WERI-Rb-1 (cell line): ENCODE results near the gene BLOC1S4.

Experiments used
- DNase-seq: peaks from one replicate; pipeline ENCODE4 v3.0.0-alpha.2; 2020
- H3K27ac ChIP-seq: fragments of 250-450 bp; sonication (Bioruptor Pico); 2 replicates; pipeline ENCODE4 v1.5.1; 2020; ENCODE audit warnings: mild to moderate bottlenecking, moderate library complexity
- H3K27me3 ChIP-seq: fragments of 250-450 bp; sonication (Bioruptor Pico); 2 replicates; pipeline ENCODE4 v1.5.1; 2021; ENCODE audit warnings: mild to moderate bottlenecking, low read depth, moderate library complexity; ENCODE audit not compliant: insufficient read depth, severe bottlenecking
- H3K36me3 ChIP-seq: fragments of 250-450 bp; sonication (Bioruptor Pico); 2 replicates; pipeline ENCODE4 v1.5.1; 2020; ENCODE audit warnings: mild to moderate bottlenecking, moderate library complexity
- H3K4me3 ChIP-seq: 2 replicates; pipeline ENCODE4 v1.5.1; 2011; ENCODE audit warnings: low read depth, mild to moderate bottlenecking, control low read depth, low read length
- H3K9me3 ChIP-seq: fragments of 250-450 bp; sonication (Bioruptor Pico); 2 replicates; pipeline ENCODE4 v1.5.1; 2021; ENCODE audit warnings: mild to moderate bottlenecking, moderate library complexity; ENCODE audit not compliant: severe bottlenecking
- TF ChIP-seq, protein P1 (sequence below): IDR thresholded peaks from 2 replicates; pipeline ENCODE4 v1.5.1; 2011; ENCODE audit warnings: low read depth, mild to moderate bottlenecking, control low read depth, inconsistent platforms, low read length

The BLOC1S4 gene

DNA sequence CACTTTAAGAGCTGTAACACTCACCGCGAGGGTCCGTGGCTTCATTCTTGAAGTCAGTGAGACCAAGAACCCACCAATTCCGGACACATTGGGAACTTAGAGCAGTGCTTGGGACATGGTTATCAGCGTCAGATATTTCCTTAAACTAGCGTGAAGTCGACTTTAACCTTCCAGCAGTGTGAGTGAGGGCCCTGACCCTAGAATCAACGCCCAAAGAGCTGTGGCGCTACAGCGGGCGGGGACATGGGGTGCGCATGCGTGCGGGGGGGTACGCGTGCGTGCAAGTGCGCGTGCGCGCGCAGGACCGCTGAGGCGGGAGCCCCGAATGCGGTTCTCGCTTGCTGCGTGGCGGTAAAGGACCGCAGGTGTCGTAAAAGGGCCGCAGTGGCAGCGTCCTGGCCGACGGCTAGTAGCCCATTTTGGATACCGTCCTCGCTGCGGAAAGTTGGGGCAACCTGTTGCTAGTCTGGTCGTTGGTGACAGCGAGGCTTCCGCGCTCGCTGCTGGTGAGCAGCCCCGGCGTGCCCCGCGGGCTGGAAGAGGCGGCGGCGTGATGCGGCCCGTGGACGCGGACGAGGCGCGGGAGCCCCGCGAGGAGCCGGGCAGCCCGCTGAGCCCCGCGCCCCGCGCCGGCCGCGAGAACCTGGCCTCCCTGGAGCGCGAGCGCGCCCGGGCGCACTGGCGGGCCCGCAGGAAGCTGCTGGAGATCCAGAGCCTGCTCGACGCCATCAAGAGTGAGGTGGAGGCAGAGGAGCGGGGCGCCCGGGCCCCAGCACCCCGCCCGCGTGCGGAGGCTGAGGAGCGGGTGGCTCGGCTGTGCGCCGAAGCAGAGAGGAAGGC, 42.1 kb upstream of the BLOC1S4 start:
- peak overlapping the region; percentile 50 for H3K4me3 ChIP-seq
- peak overlapping the region; percentile 90 for H3K27ac ChIP-seq
- H3K9me3 ChIP-seq = peaks cover 2% of the 10 kb centered on the region
- H3K36me3 ChIP-seq = peaks cover 23% of the 10 kb centered on the region
- TF ChIP-seq, protein P1, sequence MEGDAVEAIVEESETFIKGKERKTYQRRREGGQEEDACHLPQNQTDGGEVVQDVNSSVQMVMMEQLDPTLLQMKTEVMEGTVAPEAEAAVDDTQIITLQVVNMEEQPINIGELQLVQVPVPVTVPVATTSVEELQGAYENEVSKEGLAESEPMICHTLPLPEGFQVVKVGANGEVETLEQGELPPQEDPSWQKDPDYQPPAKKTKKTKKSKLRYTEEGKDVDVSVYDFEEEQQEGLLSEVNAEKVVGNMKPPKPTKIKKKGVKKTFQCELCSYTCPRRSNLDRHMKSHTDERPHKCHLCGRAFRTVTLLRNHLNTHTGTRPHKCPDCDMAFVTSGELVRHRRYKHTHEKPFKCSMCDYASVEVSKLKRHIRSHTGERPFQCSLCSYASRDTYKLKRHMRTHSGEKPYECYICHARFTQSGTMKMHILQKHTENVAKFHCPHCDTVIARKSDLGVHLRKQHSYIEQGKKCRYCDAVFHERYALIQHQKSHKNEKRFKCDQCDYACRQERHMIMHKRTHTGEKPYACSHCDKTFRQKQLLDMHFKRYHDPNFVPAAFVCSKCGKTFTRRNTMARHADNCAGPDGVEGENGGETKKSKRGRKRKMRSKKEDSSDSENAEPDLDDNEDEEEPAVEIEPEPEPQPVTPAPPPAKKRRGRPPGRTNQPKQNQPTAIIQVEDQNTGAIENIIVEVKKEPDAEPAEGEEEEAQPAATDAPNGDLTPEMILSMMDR = no peak
- no peaks in the 10 kb centered on the region for H3K27me3 ChIP-seq
- peak; percentile 97 for DNase-seq

DNA sequence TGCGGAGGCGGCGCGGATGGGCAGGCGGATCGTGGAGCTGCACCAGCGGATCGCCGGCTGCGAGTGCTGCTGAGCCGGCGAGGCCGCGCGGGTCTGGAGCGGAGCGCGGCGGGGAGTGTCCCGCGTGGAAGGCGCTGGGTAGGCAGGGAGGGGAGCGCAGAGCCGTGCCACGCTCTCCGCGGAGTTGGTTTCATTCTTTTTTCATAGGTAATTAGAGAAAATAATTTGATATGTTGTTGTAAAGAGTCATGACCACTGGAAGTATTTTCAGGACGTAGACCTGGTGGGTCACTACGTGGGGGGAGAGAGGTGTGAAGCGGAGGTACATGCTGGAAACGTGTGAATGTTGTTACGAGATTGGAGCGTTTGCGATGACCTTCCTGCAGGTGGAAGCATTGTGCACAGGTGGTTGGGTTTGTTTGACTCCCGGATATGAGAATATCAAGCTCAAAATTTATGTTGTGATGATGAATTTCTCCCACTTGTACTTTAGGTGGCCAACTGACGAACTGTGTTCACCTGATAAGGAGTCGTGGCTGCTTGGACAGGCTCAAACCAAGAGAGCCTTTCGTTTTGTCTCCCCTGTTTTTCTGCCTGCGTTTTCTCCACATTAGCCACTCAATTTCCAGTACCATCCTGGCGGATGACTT, 41.3 kb upstream of the BLOC1S4 start:
- Histone ChIP-seq H3K4me3 (peak overlapping the region; percentile 50), H3K27ac (peak overlapping the region; percentile 90), H3K36me3 (peaks cover 23% of the 10 kb centered on the region), H3K9me3 (peaks cover 2% of the 10 kb centered on the region), H3K27me3 (no peaks in the 10 kb centered on the region)
- TF ChIP-seq, protein P1 = peak; percentile 77
- DNase-seq = peak; percentile 54

DNA sequence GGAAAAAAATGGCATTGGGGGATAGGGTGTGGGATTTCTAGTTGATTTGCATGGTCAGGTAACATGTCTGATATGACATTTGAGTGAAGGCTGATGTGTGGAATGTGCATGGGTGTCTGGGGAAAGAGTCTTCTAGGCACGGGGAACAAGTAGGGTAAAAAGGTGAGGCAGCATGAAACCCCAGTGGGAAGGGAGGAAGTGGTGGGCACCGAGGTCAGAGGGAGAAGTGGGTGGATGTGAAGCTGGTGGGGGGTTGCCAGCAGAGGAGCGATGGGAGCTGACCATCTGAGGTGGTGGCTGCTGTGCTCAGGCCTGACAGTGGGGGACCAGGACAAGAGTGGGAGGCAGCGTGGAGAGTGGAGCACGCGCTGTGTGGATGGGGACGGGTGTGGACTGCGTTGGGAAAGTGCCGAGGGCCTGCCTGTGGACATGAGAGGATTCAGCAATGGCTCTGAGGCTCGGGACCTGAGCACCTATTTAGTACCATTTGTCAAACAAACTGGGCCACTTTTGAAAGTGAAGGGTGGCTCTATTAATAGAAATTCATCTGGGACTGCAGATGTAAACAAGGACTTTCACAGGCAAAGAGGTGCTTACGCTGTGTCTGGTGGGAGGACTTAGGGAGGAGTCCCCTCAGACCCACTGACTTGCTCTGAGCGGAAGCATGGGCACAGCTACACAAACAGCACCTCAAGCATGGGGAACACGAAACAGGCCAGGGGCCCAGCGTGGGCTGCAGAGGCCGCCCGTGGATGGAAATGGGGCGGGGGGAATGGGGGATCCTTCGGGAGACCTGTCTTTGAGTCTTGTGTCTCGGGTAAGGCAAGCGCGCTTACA, 39.0 kb upstream of the BLOC1S4 start:
- no peak for DNase-seq
- Histone ChIP-seq H3K9me3 (peaks cover 2% of the 10 kb centered on the region), H3K27me3 (no peaks in the 10 kb centered on the region), H3K27ac (no peak overlapping the region), H3K36me3 (peaks cover 21% of the 10 kb centered on the region), H3K4me3 (no peak overlapping the region)
- TF ChIP-seq, protein P1 = no peak

DNA sequence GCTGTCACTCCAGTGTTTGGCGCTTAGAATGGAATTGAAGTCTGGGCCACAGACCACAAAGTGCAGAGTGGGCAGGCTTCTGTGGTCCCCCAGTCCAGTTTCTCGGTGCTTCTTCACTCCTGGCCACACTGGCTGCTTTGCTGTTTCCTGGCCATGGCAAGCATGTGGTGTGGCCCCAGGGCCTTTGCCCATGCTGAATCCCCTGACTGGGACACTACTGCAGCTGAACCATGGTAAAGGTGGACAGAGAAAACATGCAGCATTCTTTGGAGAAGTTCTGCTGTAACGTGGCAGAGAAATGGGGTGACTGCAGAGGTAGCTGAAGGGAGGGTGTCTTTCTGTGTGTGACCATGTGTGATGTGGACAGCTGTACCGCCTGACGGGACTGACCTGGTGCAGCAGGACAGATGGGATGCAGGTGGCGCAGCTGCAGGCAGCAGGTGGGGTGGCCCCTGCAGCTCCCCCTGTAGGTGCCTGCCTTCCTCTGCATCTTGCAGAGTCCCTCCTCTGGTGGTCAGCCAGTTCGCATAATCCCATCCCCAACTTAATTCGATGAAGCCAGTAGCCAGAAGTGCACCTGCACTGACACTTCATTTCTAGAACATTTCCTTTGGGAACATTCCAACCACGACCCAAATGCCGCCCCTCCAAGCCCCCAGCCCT, 35.5 kb upstream of the BLOC1S4 start:
- Histone ChIP-seq H3K36me3 (peaks cover 14% of the 10 kb centered on the region), H3K9me3 (no peaks in the 10 kb centered on the region), H3K27me3 (no peaks in the 10 kb centered on the region), H3K4me3 (no peak overlapping the region), H3K27ac (no peak overlapping the region)
- peak; percentile 52 for DNase-seq
- TF ChIP-seq, protein P1 = peak; percentile 93

DNA sequence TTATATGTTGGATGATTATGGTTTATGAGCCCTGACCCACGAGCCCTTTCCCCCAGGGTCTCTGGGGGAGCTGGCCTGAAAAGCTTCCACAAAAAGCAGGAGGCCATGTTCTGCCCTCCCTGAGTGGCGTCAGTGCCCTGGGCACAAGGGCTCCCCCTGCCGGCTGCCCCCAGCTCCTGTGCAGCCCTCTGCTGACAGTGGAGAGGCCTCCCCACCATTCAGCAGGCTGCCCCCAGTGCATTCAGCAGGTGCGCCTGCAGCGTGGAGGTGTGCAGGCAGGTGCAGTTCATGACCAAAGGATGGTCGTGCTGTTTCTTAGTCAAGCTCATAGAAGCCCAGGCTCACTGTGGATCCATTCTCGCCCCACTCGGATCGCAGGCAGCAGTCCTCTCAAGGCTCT, 34.8 kb upstream of the BLOC1S4 start:
- Histone ChIP-seq H3K36me3 (peaks cover 8% of the 10 kb centered on the region), H3K9me3 (no peaks in the 10 kb centered on the region), H3K4me3 (no peak overlapping the region), H3K27ac (no peak overlapping the region), H3K27me3 (no peaks in the 10 kb centered on the region)
- TF ChIP-seq, protein P1 = peak; percentile 48
- DNase-seq = no peak
